Peyer's patch (tissue), 4 donors: ENCODE results near the gene SMAD4.

ENCODE experiments used
- POLR2A ChIP-seq, 2 donors: fragments of 450-650 bp; IDR thresholded peaks; one replicate each; pipeline ENCODE4 v1.5.1; 2017; ENCODE audit warnings: antibody characterized with exemption in 2 of 2, mild to moderate bottlenecking in 2 of 2, moderate library complexity in 2 of 2
- TF ChIP-seq, protein P1 (sequence below), 6 experiments: fragments of 450-650 bp in 4 of 6; fragments of 200-600 bp in 2 of 6; sonication (generic) in 1 of 6; IDR thresholded peaks; one replicate each; pipeline ENCODE4 v1.5.1; 2017 to 2019; ENCODE audit warnings: antibody characterized with exemption in 6 of 6, mild to moderate bottlenecking in 3 of 6, moderate library complexity in 1 of 6

DNA sequence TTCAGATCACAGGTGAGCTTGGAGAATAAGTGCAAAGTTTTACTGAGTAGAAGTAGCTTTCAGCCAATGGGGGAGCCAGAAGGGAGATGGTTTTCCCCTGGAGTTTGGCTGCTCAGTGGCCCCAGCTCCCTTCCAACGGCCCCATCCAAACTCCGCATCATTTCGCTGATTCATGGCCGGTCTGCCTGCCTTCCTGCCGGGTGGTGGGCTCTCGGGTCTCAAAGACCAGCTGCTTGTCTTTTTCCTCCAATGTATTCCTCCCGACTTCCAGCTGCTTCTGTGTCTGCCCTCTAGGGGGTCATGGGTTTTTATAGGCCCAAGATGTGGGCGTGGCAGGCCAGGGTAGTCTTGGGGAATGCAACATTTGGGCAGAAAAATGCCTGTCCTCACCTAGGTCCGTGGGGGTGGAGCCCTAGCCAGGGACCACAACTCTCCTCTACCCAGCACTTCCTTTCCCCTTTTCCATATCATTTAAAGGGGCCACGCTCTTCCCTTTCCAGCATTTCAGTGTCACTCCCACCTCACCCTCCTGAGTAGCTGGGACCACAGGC is 94.0 kb downstream of the SMAD4 start:
- TF ChIP-seq, protein P1, sequence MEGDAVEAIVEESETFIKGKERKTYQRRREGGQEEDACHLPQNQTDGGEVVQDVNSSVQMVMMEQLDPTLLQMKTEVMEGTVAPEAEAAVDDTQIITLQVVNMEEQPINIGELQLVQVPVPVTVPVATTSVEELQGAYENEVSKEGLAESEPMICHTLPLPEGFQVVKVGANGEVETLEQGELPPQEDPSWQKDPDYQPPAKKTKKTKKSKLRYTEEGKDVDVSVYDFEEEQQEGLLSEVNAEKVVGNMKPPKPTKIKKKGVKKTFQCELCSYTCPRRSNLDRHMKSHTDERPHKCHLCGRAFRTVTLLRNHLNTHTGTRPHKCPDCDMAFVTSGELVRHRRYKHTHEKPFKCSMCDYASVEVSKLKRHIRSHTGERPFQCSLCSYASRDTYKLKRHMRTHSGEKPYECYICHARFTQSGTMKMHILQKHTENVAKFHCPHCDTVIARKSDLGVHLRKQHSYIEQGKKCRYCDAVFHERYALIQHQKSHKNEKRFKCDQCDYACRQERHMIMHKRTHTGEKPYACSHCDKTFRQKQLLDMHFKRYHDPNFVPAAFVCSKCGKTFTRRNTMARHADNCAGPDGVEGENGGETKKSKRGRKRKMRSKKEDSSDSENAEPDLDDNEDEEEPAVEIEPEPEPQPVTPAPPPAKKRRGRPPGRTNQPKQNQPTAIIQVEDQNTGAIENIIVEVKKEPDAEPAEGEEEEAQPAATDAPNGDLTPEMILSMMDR (IDR thresholded peaks at IDR 0.05): no peak
- TF ChIP-seq POLR2A (IDR thresholded peaks at IDR 0.05): no peak
